Gastroesophageal sphincter (tissue), 4 donors: ENCODE measurements around the gene UBE2Z. TPM values are rescaled to one million over a fixed set of nuclear protein-coding genes. Genes with fewer than 3 reads are reported as not detected.

ENCODE experiments used
- ATAC-seq: fragments of 150-250 bp; one replicate; pipeline ENCODE4 v1.9.1; 2016; ENCODE audit warnings: mild to moderate bottlenecking, moderate library complexity
- H3K27ac ChIP-seq, 4 donors: fragments of 200-600 bp; sonication (generic) in 3 of 4; 1 replicate in 3 of 4; 2 replicates in 1 of 4; pipeline ENCODE4 v1.5.1; 2016 to 2019
- H3K27me3 ChIP-seq: fragments of 200-600 bp; sonication (generic); one replicate; pipeline ENCODE4 v1.5.1; 2019
- H3K36me3 ChIP-seq, 2 donors: fragments of 200-600 bp; sonication (generic); one replicate each; pipeline ENCODE4 v1.5.1; 2019; ENCODE audit warnings: control low read depth in 1 of 2
- H3K4me1 ChIP-seq, 3 donors: fragments of 200-600 bp; sonication (generic); 1 replicate in 2 of 3; 2 replicates in 1 of 3; pipeline ENCODE4 v1.5.1; 2016 to 2019; ENCODE audit warnings: control low read depth in 2 of 3
- H3K4me3 ChIP-seq, 2 donors: fragments of 200-600 bp; sonication (generic); one replicate each; pipeline ENCODE4 v1.5.1; 2019; ENCODE audit warnings: mild to moderate bottlenecking in 1 of 2, moderate library complexity in 1 of 2
- H3K9me3 ChIP-seq, 3 donors: fragments of 200-600 bp; sonication (generic); one replicate each; pipeline ENCODE4 v1.5.1; 2017 to 2019; ENCODE audit warnings: control low read depth in 2 of 3
- CTCF ChIP-seq, 4 experiments: fragments of 200-600 bp in 2 of 4; fragments of 450-650 bp in 2 of 4; sonication (generic) in 1 of 4; IDR thresholded peaks; one replicate each; pipeline ENCODE4 v1.5.1; 2017 to 2019; ENCODE audit warnings: antibody characterized with exemption in 4 of 4, mild to moderate bottlenecking in 2 of 4, moderate library complexity in 2 of 4
- EP300 ChIP-seq: sonication (generic); formaldehyde crosslinking; IDR thresholded peaks from one replicate; pipeline ENCODE4 v1.6.1; 2017; ENCODE audit warnings: antibody characterized with exemption, mild to moderate bottlenecking
- POLR2A ChIP-seq, 2 donors: fragments of 450-650 bp; IDR thresholded peaks; one replicate each; pipeline ENCODE4 v1.6.1; 2017; ENCODE audit warnings: antibody characterized with exemption in 2 of 2, mild to moderate bottlenecking in 2 of 2, moderate library complexity in 1 of 2
- POLR2AphosphoS5 ChIP-seq: sonication (generic); formaldehyde crosslinking; IDR thresholded peaks from one replicate; pipeline ENCODE4 v1.6.1; 2017; ENCODE audit warnings: antibody characterized with exemption
- WGBS, 2 donors: methylation state at CpG; one replicate each; pipeline ENCODE4 v1.1.5; 2018; ENCODE audit warnings: low coverage in 1 of 2; 5-methylcytosine and 5-hydroxymethylcytosine counted together
- small RNA-seq, 4 donors: library from RNA; depleted of rRNA; stranded (forward); fragments of <200 nt; gene quantifications; one replicate each; pipeline ENCODE3, GENCODE V24; 2016
- total RNA-seq, 4 donors: library from RNA; depleted of rRNA; stranded (reverse); fragments of >200 nt; gene quantifications; one replicate each; pipeline ENCODE4 v1.1.0, GENCODE V29; 2016

Gene UBE2Z
- total RNA-seq, 4 donors from 2014 or later, result 52.1 to 73.7 (median 60.4) TPM

- Histone ChIP-seq H3K27me3 (peaks cover 93% of the 10 kb centered on the region), H3K4me3 (no peak overlapping the region), H3K4me1 (peaks cover 0 to 10% (median 0%) of the 10 kb centered on the region in 3 donors), H3K27ac (no peak overlapping the region), H3K36me3 (no peaks in the 10 kb centered on the region), H3K9me3 (no peaks in the 10 kb centered on the region)
- WGBS, 2 donors, result 81% methylated on average over 2 to 8 of the region's 12 CpGs
- TF ChIP-seq POLR2AphosphoS5, result no peak
- no peak for TF ChIP-seq EP300
- TF ChIP-seq CTCF (IDR thresholded peaks at IDR 0.05), result no peak
- TF ChIP-seq POLR2A (IDR thresholded peaks at IDR 0.05), result no peak
- ATAC-seq, result no peak
Observed at GRCh38 chr17:48970865-48971687, 62.9 kb downstream of the UBE2Z start.

GRCh38 chr17:48972749-48973097 is 64.5 kb downstream of the UBE2Z start:
- peaks cover 91% of the 10 kb centered on the region for H3K27me3 ChIP-seq
- no peak overlapping the region for H3K27ac ChIP-seq
- TF ChIP-seq EP300 (no peak), CTCF (IDR thresholded peaks at IDR 0.05) (no peak), POLR2A (IDR thresholded peaks at IDR 0.05) (no peak), POLR2AphosphoS5 (no peak)
- no peak for ATAC-seq
- H3K9me3 ChIP-seq, result no peaks in the 10 kb centered on the region
- whole genome bisulfite sequencing, 2 donors, result 20% methylated on average over 2 of the region's 7 CpGs; no CpG with 5 or more reads in 1 of the 2 donors
- no peak overlapping the region for H3K4me3 ChIP-seq
- peaks cover 0 to 10% (median 0%) of the 10 kb centered on the region in 3 donors for H3K4me1 ChIP-seq
- H3K36me3 ChIP-seq, result no peaks in the 10 kb centered on the region

DNA sequence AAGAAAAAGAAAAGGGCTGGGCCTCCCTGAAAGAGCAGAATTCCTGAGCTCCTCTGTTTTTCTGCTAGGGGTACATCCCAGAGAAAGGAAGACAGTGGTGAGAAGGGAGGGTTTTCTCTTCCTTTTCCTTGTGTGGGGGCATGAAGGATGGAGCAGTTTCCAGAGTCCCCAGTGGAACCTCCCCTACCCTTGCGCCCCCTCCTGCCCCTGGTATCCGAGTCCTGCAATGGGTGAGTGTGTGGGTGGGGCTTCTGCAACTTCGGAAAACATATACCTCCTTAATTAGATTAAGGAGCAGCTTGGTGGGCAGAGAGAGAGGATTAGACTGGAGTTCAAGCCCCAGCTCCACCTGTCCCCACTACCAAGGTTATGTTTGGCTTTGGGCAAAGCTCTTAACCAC is 65.6 kb downstream of the UBE2Z start:
- Histone ChIP-seq H3K27ac (no peak overlapping the region), H3K4me1 (peaks cover 0 to 10% (median 0%) of the 10 kb centered on the region in 3 donors), H3K4me3 (no peak overlapping the region), H3K27me3 (peaks cover 84% of the 10 kb centered on the region), H3K36me3 (no peaks in the 10 kb centered on the region), H3K9me3 (no peaks in the 10 kb centered on the region)
- TF ChIP-seq CTCF (IDR thresholded peaks at IDR 0.05) (no peak), EP300 (no peak), POLR2AphosphoS5 (no peak), POLR2A (IDR thresholded peaks at IDR 0.05) (no peak)
- WGBS, 2 donors, result 40 to 61% methylated on average over 1 to 2 of the region's 3 CpGs
- no peak for ATAC-seq

Small RNAs within 50 kb of the gene (small RNA-seq; reads per million reads assigned to genes)
- gene AC068531.1 (0 reads per million in 4 donors), gene RF00263 (0 reads per million in 4 donors), gene RF01210 (0 reads per million in 4 donors), gene RNU1-42P (0 to 0.09 (median 0) reads per million in 4 donors)

Other genes with a start within 250 kb of the UBE2Z start
- gene PRAC1, start 185.9 kb upstream of the UBE2Z start, total RNA-seq, result not detected
- gene PRAC2, start 185.2 kb upstream of the UBE2Z start, total RNA-seq, result not detected
- gene HOXB13, start 179.7 kb upstream of the UBE2Z start, total RNA-seq, result not detected
- not detected for gene TTLL6, start 91.2 kb upstream of the UBE2Z start, total RNA-seq
- 100 to 1,000 TPM; 177 to 244 (median 227) TPM for gene CALCOCO2, start 77.4 kb upstream of the UBE2Z start, total RNA-seq
- gene ATP5MC1, start 15.6 kb upstream of the UBE2Z start, total RNA-seq, result 100 to 1,000 TPM in 1 of 4 donors, 10 to 100 TPM in 3; 65.0 to 112 (median 82.7) TPM
- 100 to 1,000 TPM in 1 of 4 donors, 10 to 100 TPM in 3; 74.3 to 127 (median 97.0) TPM for gene SNF8, start 36.4 kb downstream of the UBE2Z start, total RNA-seq
- gene GIP, start 60.2 kb downstream of the UBE2Z start, total RNA-seq, result not detected
- under 1 TPM in 1 of 4 donors, not detected in 3; 0.04 TPM for gene IGF2BP1, start 89.0 kb downstream of the UBE2Z start, total RNA-seq
- gene B4GALNT2, start 224.4 kb downstream of the UBE2Z start, total RNA-seq, result not detected